IMR-90 (cell line): ENCODE data around the gene RGS9BP.

Experiments used
- CHD1 ChIP-seq: IDR thresholded peaks from 2 replicates; pipeline ENCODE4 v1.6.1; 2012; ENCODE audit warnings: low read depth, low read length, improper control_type of control experiment
- POLR2A ChIP-seq: IDR thresholded peaks from 2 replicates; pipeline ENCODE4 v1.6.1; 2012; ENCODE audit warnings: mild to moderate bottlenecking, low read depth, low read length
- RFX5 ChIP-seq: IDR thresholded peaks from 2 replicates; pipeline ENCODE4 v1.8.0; 2012; ENCODE audit warnings: low read depth, mild to moderate bottlenecking, low read length, moderate library complexity
- SMC3 ChIP-seq: fragments of 150-350 bp; IDR thresholded peaks from 2 replicates; pipeline ENCODE4 v1.6.1; 2016; ENCODE audit warnings: low read depth, mild to moderate bottlenecking, antibody characterized with exemption, low read length, moderate library complexity
- TF ChIP-seq, protein P1 (sequence below): conservative IDR thresholded peaks from 2 replicates; pipeline ENCODE4 v1.5.1; 2012; ENCODE audit warnings: mild to moderate bottlenecking, low read depth, low read length, improper control_type of control experiment

DNA sequence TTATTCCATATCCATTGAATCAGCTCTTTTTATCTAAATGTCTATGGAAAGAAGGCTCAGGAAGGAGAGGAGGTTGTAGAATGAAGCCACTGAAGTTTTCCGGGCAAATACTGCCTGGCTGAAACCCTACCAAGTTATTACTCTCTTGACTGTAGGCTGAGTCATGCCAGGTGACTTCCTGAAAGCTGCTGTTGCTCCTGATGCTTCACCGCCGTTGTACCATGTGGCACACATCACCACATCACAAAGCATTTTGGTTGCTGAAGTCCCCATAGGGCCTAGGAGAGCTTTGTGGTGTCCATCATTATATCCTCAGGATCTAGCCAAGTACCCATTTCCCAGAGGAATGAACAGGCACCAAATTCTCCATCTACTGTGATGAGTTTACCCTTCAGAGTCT, 32.8 kb downstream of the RGS9BP start:
- no peak for TF ChIP-seq SMC3
- TF ChIP-seq, protein P1, sequence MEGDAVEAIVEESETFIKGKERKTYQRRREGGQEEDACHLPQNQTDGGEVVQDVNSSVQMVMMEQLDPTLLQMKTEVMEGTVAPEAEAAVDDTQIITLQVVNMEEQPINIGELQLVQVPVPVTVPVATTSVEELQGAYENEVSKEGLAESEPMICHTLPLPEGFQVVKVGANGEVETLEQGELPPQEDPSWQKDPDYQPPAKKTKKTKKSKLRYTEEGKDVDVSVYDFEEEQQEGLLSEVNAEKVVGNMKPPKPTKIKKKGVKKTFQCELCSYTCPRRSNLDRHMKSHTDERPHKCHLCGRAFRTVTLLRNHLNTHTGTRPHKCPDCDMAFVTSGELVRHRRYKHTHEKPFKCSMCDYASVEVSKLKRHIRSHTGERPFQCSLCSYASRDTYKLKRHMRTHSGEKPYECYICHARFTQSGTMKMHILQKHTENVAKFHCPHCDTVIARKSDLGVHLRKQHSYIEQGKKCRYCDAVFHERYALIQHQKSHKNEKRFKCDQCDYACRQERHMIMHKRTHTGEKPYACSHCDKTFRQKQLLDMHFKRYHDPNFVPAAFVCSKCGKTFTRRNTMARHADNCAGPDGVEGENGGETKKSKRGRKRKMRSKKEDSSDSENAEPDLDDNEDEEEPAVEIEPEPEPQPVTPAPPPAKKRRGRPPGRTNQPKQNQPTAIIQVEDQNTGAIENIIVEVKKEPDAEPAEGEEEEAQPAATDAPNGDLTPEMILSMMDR, result no peak
- no peak for TF ChIP-seq POLR2A
- TF ChIP-seq RFX5, result no peak
- no peak for TF ChIP-seq CHD1
